A673 (cell line): Measurements from ENCODE around the gene KCNMB1.

Source experiments
- CTCF ChIP-seq: fragments of 300-800, 200-600 bp; sonication (generic); conservative IDR thresholded peaks from 2 replicates; pipeline ENCODE4 v1.5.1; 2017; ENCODE audit warnings: low read depth, mild to moderate bottlenecking, antibody characterized with exemption, low read length, moderate library complexity, mixed read lengths
- EZH2 ChIP-seq: fragments of 200-600 bp; sonication (generic); IDR thresholded peaks from 2 replicates; pipeline ENCODE4 v1.6.1; 2017; ENCODE audit warnings: borderline replicate concordance, low read depth, mild to moderate bottlenecking, mixed read lengths, antibody characterized with exemption, low read length; ENCODE audit not compliant: poor library complexity, severe bottlenecking

- TF ChIP-seq CTCF (0 out of 2 replicates have a peak, but pooled peaks have one; percentile 18), EZH2 (no peak)
These were observed 37.1 kb upstream of the KCNMB1 start for GRCh38 chr5:170426149-170426767.
